Kidney (tissue), 14 donors: ENCODE results near the gene TMEM121. TPM values are rescaled to one million over a fixed set of nuclear protein-coding genes. Genes with fewer than 3 reads are reported as not detected.

Source experiments
- DNase-seq, 5 donors: peaks; one replicate each; pipeline ENCODE4 v3.0.0-alpha.2; 2013 to 2020
- FAIRE-seq: peaks from 2 replicates; lab custom pipeline; 2012; peaks lifted over from hg19 to GRCh38; lab: Jason Lieb, UNC
- H3K27ac ChIP-seq, 2 donors: one replicate each; pipeline ENCODE4 v1.7.0; 2013; ENCODE audit warnings: low read depth in 2 of 2, low read length in 2 of 2, inconsistent platforms in 1 of 2
- H3K27me3 ChIP-seq: one replicate; pipeline ENCODE4 v1.7.1; 2013; ENCODE audit warnings: low read length, inconsistent platforms; ENCODE audit not compliant: control insufficient read depth, insufficient read depth
- H3K36me3 ChIP-seq, 3 donors: one replicate each; pipeline versions ENCODE4 v1.7.0 to v1.7.1; 2013; ENCODE audit warnings: low read length in 3 of 3, control low read depth in 1 of 3, inconsistent platforms in 1 of 3; ENCODE audit not compliant: insufficient read depth in 3 of 3, control insufficient read depth in 2 of 3
- H3K4me1 ChIP-seq, 3 donors: one replicate each; pipeline versions ENCODE4 v1.7.0 to v1.7.1; 2013; ENCODE audit warnings: low read length in 3 of 3, inconsistent platforms in 1 of 3, low read depth in 1 of 3; ENCODE audit not compliant: control insufficient read depth in 2 of 3, insufficient read depth in 2 of 3
- H3K4me3 ChIP-seq, 3 donors: one replicate each; pipeline versions ENCODE4 v1.7.0 to v1.8.1; 2013; ENCODE audit warnings: low read length in 3 of 3, control low read depth in 1 of 3, inconsistent platforms in 1 of 3
- H3K9ac ChIP-seq, 3 donors: one replicate each; pipeline versions ENCODE4 v1.7.0 to v1.7.1; 2013; ENCODE audit warnings: low read length in 3 of 3, control low read depth in 1 of 3, inconsistent platforms in 1 of 3
- H3K9me3 ChIP-seq, 3 donors: one replicate each; pipeline versions ENCODE4 v1.7.0 to v1.7.1; 2013; ENCODE audit warnings: low read length in 3 of 3, control low read depth in 1 of 3, inconsistent platforms in 1 of 3; ENCODE audit not compliant: control insufficient read depth in 2 of 3, insufficient read depth in 1 of 3
- CTCF ChIP-seq: IDR thresholded peaks from 3 replicates; pipeline ENCODE4 v1.5.1; 2012; ENCODE audit warnings: mild to moderate bottlenecking, moderate library complexity, borderline replicate concordance; ENCODE audit not compliant: insufficient read depth; ENCODE audit errors: extremely low read depth
- intact Hi-C: fragments of 100-400 bp; cut with DNase I; formaldehyde crosslinking; loops from one replicate; pipeline ENCODE4 v1.11.1; 2022
- polyA plus RNA-seq: library from polyadenylated mRNA; stranded (reverse); fragments of 350-450 nt; fragmentation: Illumina TruSeq; extraction: RNeasy Lipid Tissue Mini Kit (QIAGEN cat#74804); gene quantifications from one replicate; pipeline ENCODE4 v1.2.3, GENCODE V29; 2014; ENCODE audit warnings: low read depth, low replicate concordance; ENCODE audit not compliant: insufficient read depth
- total RNA-seq: library from RNA; stranded (reverse); fragmentation: NEBNext Ultra II Directional; extraction: Animal tissue kit (Norgen Biotek cat#: 25700); gene quantifications from one replicate; pipeline ENCODE4 v1.2.1, GENCODE V29; 2021
- donor health status: control.
- donor health status: control.
- donor health status: control.
- donor health status: control.
- donor health status: control.
- donor health status: DM: yes; HTN: yes; CAD: no.
- donor health status: Normal renal cell carcinoma (clear cell type).

TMEM121 gene
- total and polyA plus RNA-seq, 2 donors from 2014 or later = 3.1 to 4.1 TPM

DNA sequence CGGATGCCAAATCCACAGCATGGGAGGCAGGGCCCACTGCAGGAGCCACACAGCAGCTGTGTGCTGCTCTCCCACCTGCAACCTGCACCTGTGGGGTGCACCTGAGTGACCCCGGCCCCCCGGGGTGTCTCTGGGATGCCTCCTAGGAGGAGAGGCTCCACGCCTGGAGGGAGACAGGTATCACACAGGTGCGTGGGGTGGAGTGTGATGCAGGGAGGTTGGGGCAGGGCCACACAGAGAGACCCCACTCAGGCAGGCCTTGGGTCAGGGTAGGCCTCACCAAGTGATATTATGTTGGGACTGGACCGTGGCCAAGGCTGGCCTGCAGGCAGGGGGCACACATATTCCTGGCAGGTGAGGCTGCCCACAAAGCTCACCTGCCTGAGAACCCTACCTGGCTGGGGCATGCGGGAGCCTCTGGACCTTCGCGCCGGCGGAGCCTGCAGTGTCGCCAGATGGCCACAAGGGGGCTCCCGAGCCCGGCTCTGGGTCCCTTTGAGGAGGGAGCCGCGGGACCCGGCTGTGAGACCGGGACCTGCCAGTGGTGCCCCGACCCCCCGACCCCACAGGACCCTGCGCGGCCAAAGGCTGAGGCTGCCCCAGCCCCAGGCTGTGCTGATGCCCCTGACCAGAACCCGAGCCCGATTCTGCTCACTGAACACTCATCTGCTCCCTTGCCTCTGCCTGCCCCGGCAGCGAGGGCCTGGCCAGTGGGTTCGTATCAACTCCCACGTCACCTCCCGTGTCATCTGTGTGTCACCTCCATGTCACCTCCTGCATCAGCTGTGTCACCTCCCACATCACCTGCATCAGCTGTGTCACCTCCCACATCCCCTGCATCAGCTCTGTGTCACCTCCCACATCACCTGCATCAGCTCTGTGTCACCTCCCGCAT lies 11.4 kb downstream of the TMEM121 start:
- FAIRE-seq = no peak
- no peak overlapping the region for H3K4me3 ChIP-seq
- no peak overlapping the region for H3K27ac ChIP-seq
- no peak overlapping the region for H3K9ac ChIP-seq
- no peaks in the 10 kb centered on the region for H3K27me3 ChIP-seq
- DNase-seq = peak; percentile 42 to 83 (median 64)
- no peaks in the 10 kb centered on the region for H3K4me1 ChIP-seq
- H3K36me3 ChIP-seq = no peaks in the 10 kb centered on the region
- no peaks in the 10 kb centered on the region for H3K9me3 ChIP-seq
- intact Hi-C loops = no loop called here
- peak; percentile 88 for TF ChIP-seq CTCF

DNA sequence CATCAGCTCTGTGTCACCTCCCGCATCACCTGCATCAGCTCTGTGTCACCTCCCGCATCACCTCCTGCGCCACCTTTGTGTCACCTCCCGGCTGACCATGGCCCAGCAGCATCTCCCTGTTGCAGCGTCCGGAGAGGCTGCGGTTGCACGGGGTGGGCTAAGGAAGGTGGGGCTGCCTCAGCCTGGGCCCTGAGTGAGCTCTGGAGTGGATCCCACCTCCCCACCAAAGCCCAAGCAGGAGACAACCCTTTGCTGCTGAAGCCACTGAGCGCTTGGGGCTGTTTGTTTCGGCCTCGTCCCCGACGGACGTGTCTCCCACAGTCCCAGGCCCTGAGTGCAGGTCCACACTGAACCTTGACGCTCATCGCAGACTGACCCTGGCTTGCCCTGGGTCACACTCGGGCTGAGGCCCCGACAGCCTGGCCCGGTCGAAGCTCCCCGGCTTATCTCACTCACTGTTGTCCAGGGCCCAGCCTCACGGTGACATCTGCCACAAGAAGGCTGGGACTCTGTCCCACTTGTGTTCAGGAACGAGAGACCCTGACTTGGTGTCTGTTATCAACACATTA lies 12.2 kb downstream of the TMEM121 start:
- no peaks in the 10 kb centered on the region for H3K4me1 ChIP-seq
- H3K27me3 ChIP-seq = no peaks in the 10 kb centered on the region

GRCh38 chr14:105540811-105541210 lies 14.4 kb downstream of the TMEM121 start:
- intact Hi-C loops = no loop called here
- Histone ChIP-seq H3K4me1 (no peaks in the 10 kb centered on the region), H3K9me3 (peaks cover 0 to 12% (median 0%) of the 10 kb centered on the region in 3 donors), H3K4me3 (no peak overlapping the region), H3K9ac (no peak overlapping the region), H3K36me3 (no peaks in the 10 kb centered on the region), H3K27me3 (no peaks in the 10 kb centered on the region), H3K27ac (no peak overlapping the region)
- no peak for TF ChIP-seq CTCF
- DNase-seq = no peak
- no peak for FAIRE-seq

More for the DNA sequence above, 12.2 kb downstream of the TMEM121 start:
- intact Hi-C loops = no loop called here
- FAIRE-seq = no peak
- peaks cover 0 to 7% (median 0%) of the 10 kb centered on the region in 3 donors for H3K9me3 ChIP-seq
- no peak for DNase-seq
- no peak for TF ChIP-seq CTCF
- no peak overlapping the region for H3K4me3 ChIP-seq
- H3K36me3 ChIP-seq = no peaks in the 10 kb centered on the region
- no peak overlapping the region for H3K27ac ChIP-seq
- no peak overlapping the region for H3K9ac ChIP-seq
